Tongue (tissue), 2 donors: ENCODE measurements around the gene EVI5L. TPM values are rescaled to one million over a fixed set of nuclear protein-coding genes. Genes with fewer than 3 reads are reported as not detected.

Experiments used
- DNase-seq: peaks from one replicate; pipeline ENCODE4 v3.0.0-alpha.2; 2015
- total RNA-seq: library from RNA; depleted of rRNA; stranded (reverse); fragments of >200 nt; gene quantifications from one replicate; pipeline ENCODE4 v1.2.3, GENCODE V29; 2014

EVI5L gene
- total RNA-seq, 1 donor from 2014 or later, result 16.0 TPM

- no peak for DNase-seq
These were observed 68.9 kb downstream of the EVI5L start for GRCh38 chr19:7898967-7899366.

- no peak for DNase-seq
These were observed 69.8 kb downstream of the EVI5L start for GRCh38 chr19:7899751-7900378.

GRCh38 chr19:7900401-7900870, 70.4 kb downstream of the EVI5L start:
- DNase-seq, result no peak

- DNase-seq, result no peak
These were observed 70.9 kb downstream of the EVI5L start for GRCh38 chr19:7900931-7901330.

GRCh38 chr19:7901337-7901736, 71.3 kb downstream of the EVI5L start:
- no peak for DNase-seq

GRCh38 chr19:7902796-7903243, 72.8 kb downstream of the EVI5L start:
- no peak for DNase-seq

- peak; percentile 100 for DNase-seq
These were observed 73.4 kb downstream of the EVI5L start, which contains the start of gene MAP2K7 for GRCh38 chr19:7903244-7904073. Gene MAP2K7, plus strand, starts transcription at chr19:7903877. Its CDS starts 68 bp downstream, at chr19:7903945.

- DNase-seq, result no peak
These were observed 74.3 kb downstream of the EVI5L start for GRCh38 chr19:7904074-7905020.

GRCh38 chr19:7905268-7905667, 75.2 kb downstream of the EVI5L start:
- DNase-seq, result no peak

- no peak for DNase-seq
These were observed 75.8 kb downstream of the EVI5L start for GRCh38 chr19:7905859-7906258.

GRCh38 chr19:7907122-7907521, 77.1 kb downstream of the EVI5L start:
- no peak for DNase-seq

GRCh38 chr19:7907544-7907943, 77.5 kb downstream of the EVI5L start:
- DNase-seq, result no peak

- DNase-seq, result no peak
These were observed 78.2 kb downstream of the EVI5L start for GRCh38 chr19:7908078-7908699.

- no peak for DNase-seq
These were observed 78.9 kb downstream of the EVI5L start for GRCh38 chr19:7908742-7909461.

GRCh38 chr19:7909471-7910067, 79.6 kb downstream of the EVI5L start:
- DNase-seq, result no peak

- DNase-seq, result no peak
These were observed 80.5 kb downstream of the EVI5L start for GRCh38 chr19:7910321-7911161.

GRCh38 chr19:7911508-7912143, 81.6 kb downstream of the EVI5L start:
- DNase-seq, result no peak

GRCh38 chr19:7912144-7912696, 82.2 kb downstream of the EVI5L start:
- DNase-seq, result no peak
